BJ (cell line): ENCODE measurements around the gene UTP18. TPM values are rescaled to one million over a fixed set of nuclear protein-coding genes. Genes with fewer than 3 reads are reported as not detected.

Experiments used
- CTCF ChIA-PET: fragments of 350-600 bp; formaldehyde crosslinking; extraction: SDS; loops from one replicate; lab custom pipeline; 2021; ENCODE audit warnings: antibody characterized with exemption, inconsistent platforms; lab: Yijun Ruan, JAX
- POLR2A ChIA-PET: fragments of 300-600 bp; sonication (Branson Sonifier 250); formaldehyde crosslinking; extraction: SDS; loops from one replicate; lab custom pipeline; 2021; ENCODE audit warnings: antibody characterized with exemption; lab: Charles Lee
- DNase-seq: peaks from one replicate; pipeline ENCODE4 v3.0.0-alpha.2; 2011; ENCODE audit warnings: low read depth
- H3K27me3 ChIP-seq: 2 replicates; pipeline ENCODE4 v1.6.0; 2011; ENCODE audit warnings: low read length; ENCODE audit not compliant: control insufficient read depth, insufficient read depth
- H3K36me3 ChIP-seq: 2 replicates; pipeline ENCODE4 v1.5.1; 2011; ENCODE audit warnings: low read length; ENCODE audit not compliant: control insufficient read depth, insufficient read depth
- H3K4me3 ChIP-seq: 2 replicates; pipeline ENCODE4 v1.5.1; 2011; ENCODE audit warnings: low read depth, mild to moderate bottlenecking, control low read depth, low read length
- polyA plus RNA-seq: library from polyadenylated mRNA; depleted of rRNA; stranded (reverse); fragments of >200 nt; gene quantifications from 2 replicates; pipeline ENCODE4 v1.2.3, GENCODE V29; 2011
- TF ChIP-seq, protein P1 (sequence below): IDR thresholded peaks from 2 replicates; pipeline ENCODE4 v1.5.1; 2011; ENCODE audit warnings: low read depth, mild to moderate bottlenecking, control low read depth, inconsistent platforms, low read length, moderate library complexity; ENCODE audit not compliant: insufficient read depth

UTP18 gene
- polyA plus RNA-seq, 1 experiment = 6.8 TPM

- TF ChIP-seq, protein P1, sequence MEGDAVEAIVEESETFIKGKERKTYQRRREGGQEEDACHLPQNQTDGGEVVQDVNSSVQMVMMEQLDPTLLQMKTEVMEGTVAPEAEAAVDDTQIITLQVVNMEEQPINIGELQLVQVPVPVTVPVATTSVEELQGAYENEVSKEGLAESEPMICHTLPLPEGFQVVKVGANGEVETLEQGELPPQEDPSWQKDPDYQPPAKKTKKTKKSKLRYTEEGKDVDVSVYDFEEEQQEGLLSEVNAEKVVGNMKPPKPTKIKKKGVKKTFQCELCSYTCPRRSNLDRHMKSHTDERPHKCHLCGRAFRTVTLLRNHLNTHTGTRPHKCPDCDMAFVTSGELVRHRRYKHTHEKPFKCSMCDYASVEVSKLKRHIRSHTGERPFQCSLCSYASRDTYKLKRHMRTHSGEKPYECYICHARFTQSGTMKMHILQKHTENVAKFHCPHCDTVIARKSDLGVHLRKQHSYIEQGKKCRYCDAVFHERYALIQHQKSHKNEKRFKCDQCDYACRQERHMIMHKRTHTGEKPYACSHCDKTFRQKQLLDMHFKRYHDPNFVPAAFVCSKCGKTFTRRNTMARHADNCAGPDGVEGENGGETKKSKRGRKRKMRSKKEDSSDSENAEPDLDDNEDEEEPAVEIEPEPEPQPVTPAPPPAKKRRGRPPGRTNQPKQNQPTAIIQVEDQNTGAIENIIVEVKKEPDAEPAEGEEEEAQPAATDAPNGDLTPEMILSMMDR = no peak
- ChIA-PET POLR2A (interaction anchor here (0.5 kb wide), 1 partner anchor 47 kb away, joined by 3 read pairs; no protein-coding TSS in a partner anchor), CTCF (no interaction called here)
- no peaks in the 10 kb centered on the region for H3K27me3 ChIP-seq
- no peak overlapping the region for H3K4me3 ChIP-seq
- DNase-seq = peak; percentile 27
- H3K36me3 ChIP-seq = peaks cover 5% of the 10 kb centered on the region
Measured at GRCh38 chr17:51228161-51228560, 32.2 kb upstream of the UTP18 start.

DNA sequence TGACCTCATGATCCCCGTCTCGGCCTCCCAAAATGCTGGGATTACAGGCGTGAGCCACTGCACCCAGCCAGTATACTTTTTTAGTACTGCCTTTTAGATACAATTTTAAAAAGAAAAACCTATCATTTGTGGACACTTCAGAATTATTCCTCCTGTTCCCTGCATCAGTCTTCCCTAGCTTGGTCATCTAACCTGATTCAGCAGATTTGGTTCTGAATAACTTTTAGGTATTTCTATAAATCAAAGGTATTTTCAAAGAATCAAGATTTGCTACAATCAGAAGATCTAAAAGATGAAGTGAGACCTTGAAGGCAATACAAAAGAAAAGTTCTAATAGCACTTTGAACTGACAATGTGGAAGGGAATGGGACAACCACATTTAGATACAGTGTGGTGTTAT is 30.5 kb upstream of the UTP18 start:
- TF ChIP-seq, protein P1 = no peak
- H3K27me3 ChIP-seq = no peaks in the 10 kb centered on the region
- peaks cover 1% of the 10 kb centered on the region; the same call in 1 of the 2 replicates for H3K36me3 ChIP-seq
- H3K4me3 ChIP-seq = no peak overlapping the region
- CTCF ChIA-PET = interaction anchor here (1.2 kb wide), 1 partner anchor 77 kb away, joined by 3 read pairs; the partner anchor contains the start of gene NME1
- POLR2A ChIA-PET = no interaction called here
- DNase-seq = no peak

DNA sequence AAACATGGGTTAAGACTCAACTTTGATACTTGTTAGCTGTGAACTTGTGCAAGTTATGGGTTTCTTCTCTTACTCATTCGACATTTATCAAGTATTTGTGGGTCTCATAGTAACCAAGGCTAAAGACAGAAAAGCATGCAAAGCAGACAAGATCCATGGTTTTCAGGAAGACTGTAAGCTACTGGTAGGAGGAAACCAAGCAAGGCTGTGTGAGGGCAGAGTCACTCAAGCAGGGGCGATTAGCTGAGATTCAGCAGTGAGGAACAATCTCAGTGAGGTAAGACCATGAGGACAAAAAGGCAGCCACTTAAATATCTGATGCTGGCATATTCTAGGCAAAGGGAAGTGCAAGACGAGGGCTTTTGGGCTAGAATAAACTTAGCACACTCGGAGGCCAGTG is 30.0 kb upstream of the UTP18 start:
- ChIA-PET CTCF (no interaction called here), POLR2A (no interaction called here)
- TF ChIP-seq, protein P1 = no peak
- no peaks in the 10 kb centered on the region for H3K27me3 ChIP-seq
- no peaks in the 10 kb centered on the region for H3K36me3 ChIP-seq
- DNase-seq = no peak
- no peak overlapping the region for H3K4me3 ChIP-seq

GRCh38 chr17:51231999-51232398 is 28.3 kb upstream of the UTP18 start:
- Histone ChIP-seq H3K27me3 (no peaks in the 10 kb centered on the region), H3K36me3 (no peaks in the 10 kb centered on the region), H3K4me3 (no peak overlapping the region)
- TF ChIP-seq, protein P1 = no peak
- ChIA-PET CTCF (no interaction called here), POLR2A (no interaction called here)
- DNase-seq = no peak

DNA sequence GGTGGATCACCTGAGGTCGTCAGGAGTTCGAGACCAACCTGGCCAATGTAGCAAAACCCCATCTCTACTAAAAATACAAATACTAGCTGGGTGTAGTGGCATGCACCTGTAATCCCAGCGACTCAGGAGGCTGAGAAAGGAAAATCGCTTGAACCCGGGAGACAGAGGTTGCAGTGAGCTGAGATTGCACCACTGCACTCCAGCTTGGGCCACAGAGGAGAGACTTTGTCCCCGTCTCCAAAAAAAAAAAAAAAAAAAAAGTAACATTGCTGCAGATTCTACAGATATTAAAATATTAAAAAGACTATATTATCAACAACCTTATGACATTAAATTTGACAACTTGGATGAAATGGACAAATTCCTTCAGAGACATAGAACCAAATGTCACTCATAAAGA is 26.2 kb upstream of the UTP18 start:
- TF ChIP-seq, protein P1 = no peak
- Histone ChIP-seq H3K27me3 (no peaks in the 10 kb centered on the region), H3K4me3 (no peak overlapping the region), H3K36me3 (no peaks in the 10 kb centered on the region)
- ChIA-PET CTCF (interaction anchor here (0.6 kb wide), 1 partner anchor 12 kb away, joined by 3 read pairs; no protein-coding TSS in a partner anchor), POLR2A (no interaction called here)
- no peak for DNase-seq
